Lung (tissue), 12 donors: ENCODE results near the gene MYF5. TPM values are rescaled to one million over a fixed set of nuclear protein-coding genes. Genes with fewer than 3 reads are reported as not detected.

Experiments used
- ATAC-seq: fragments of 200-7000 bp; cut with Tn5 transposase; one replicate; pipeline ENCODE4 v1.9.1; 2020; ENCODE audit warnings: moderate number of reproducible peaks; ENCODE audit not compliant: insufficient read depth, low FRiP score
- DNase-seq, 3 donors: peaks; one replicate each; pipeline ENCODE4 v3.0.0-alpha.2; 2013 to 2017
- H3K27ac ChIP-seq, 2 donors: one replicate each; pipeline ENCODE4 v1.5.1; 2013; ENCODE audit warnings: mild to moderate bottlenecking in 2 of 2, moderate library complexity in 2 of 2, control low read depth in 1 of 2, inconsistent platforms in 1 of 2, low read depth in 1 of 2, low read length in 1 of 2
- H3K27me3 ChIP-seq, 3 donors: one replicate each; pipeline ENCODE4 v1.5.1; 2013; ENCODE audit warnings: low read length in 2 of 3; ENCODE audit not compliant: control insufficient read depth in 3 of 3, insufficient read depth in 3 of 3
- H3K36me3 ChIP-seq, 4 donors: one replicate each; pipeline ENCODE4 v1.5.1; 2013; ENCODE audit warnings: low read length in 4 of 4, mild to moderate bottlenecking in 1 of 4, moderate library complexity in 1 of 4; ENCODE audit not compliant: control insufficient read depth in 4 of 4, insufficient read depth in 4 of 4
- H3K4me1 ChIP-seq, 5 donors: one replicate each; pipeline ENCODE4 v1.5.1; 2013; ENCODE audit warnings: low read length in 5 of 5, mild to moderate bottlenecking in 2 of 5, moderate library complexity in 1 of 5; ENCODE audit not compliant: control insufficient read depth in 5 of 5, insufficient read depth in 5 of 5
- H3K4me3 ChIP-seq: one replicate; pipeline ENCODE4 v1.5.1; 2013; ENCODE audit warnings: mild to moderate bottlenecking, control low read depth, moderate library complexity
- H3K9ac ChIP-seq, 2 donors: one replicate each; pipeline ENCODE4 v1.5.1; 2013; ENCODE audit warnings: low read length in 2 of 2, control low read depth in 1 of 2; ENCODE audit not compliant: insufficient read depth in 1 of 2
- H3K9me3 ChIP-seq, 4 donors: one replicate each; pipeline ENCODE4 v1.5.1; 2013; ENCODE audit warnings: low read length in 3 of 4, mild to moderate bottlenecking in 1 of 4, moderate library complexity in 1 of 4; ENCODE audit not compliant: control insufficient read depth in 4 of 4, insufficient read depth in 3 of 4
- CTCF ChIP-seq: IDR thresholded peaks from 2 replicates; pipeline ENCODE4 v1.5.1; 2012; ENCODE audit warnings: mild to moderate bottlenecking; ENCODE audit errors: control extremely low read depth, extremely low read depth
- WGBS, 2 donors: extraction: QIAGEN DNeasy Blood & Tissue Kit; methylation state at CpG; one replicate each; pipeline ENCODE4 v1.1.7; 2013; 5-methylcytosine and 5-hydroxymethylcytosine counted together
- polyA plus RNA-seq, 2 donors: library from polyadenylated mRNA; stranded (reverse); fragments of 200-250 nt; gene quantifications; one replicate each; pipeline ENCODE4 v1.2.1, GENCODE V29; 2013
- total RNA-seq, 2 donors: library from RNA; depleted of rRNA in 1 of 2; stranded (reverse); fragments of >200 nt in 1 of 2; gene quantifications; one replicate each; pipeline ENCODE4 v1.2.1, GENCODE V29; 2014 to 2021
- donor health status: control.
- donor health status: control.
- donor health status: Bipolar disorder and iron deficiency.
- donor health status: healthy.
- donor health status: DM: yes; HTN: yes; CAD: no.

The MYF5 gene
- total and polyA plus RNA-seq, 4 donors, result not detected

- H3K27ac ChIP-seq, result no peak overlapping the region
- no peak overlapping the region for H3K9ac ChIP-seq
- no peaks in the 10 kb centered on the region for H3K27me3 ChIP-seq
- H3K9me3 ChIP-seq, result no peaks in the 10 kb centered on the region
- H3K4me1 ChIP-seq, result peaks cover 0 to 9% (median 0%) of the 10 kb centered on the region in 5 donors
- H3K4me3 ChIP-seq, result no peak overlapping the region
- ATAC-seq (no peak), DNase-seq (no peak)
- no peaks in the 10 kb centered on the region for H3K36me3 ChIP-seq
- TF ChIP-seq CTCF, result no peak
- 77 to 85% methylated on average over 5 of the region's 5 CpGs for WGBS, 2 donors
These were observed 45.1 kb downstream of the MYF5 start for GRCh38 chr12:80761838-80762237.

- TF ChIP-seq CTCF, result peak; percentile 8
- ATAC-seq, result no peak
- Histone ChIP-seq H3K27me3 (no peaks in the 10 kb centered on the region), H3K36me3 (no peaks in the 10 kb centered on the region), H3K4me3 (no peak overlapping the region), H3K9me3 (no peaks in the 10 kb centered on the region), H3K9ac (peak overlapping the region in 1 of 2 donors; percentile 19), H3K4me1 (peaks cover 0 to 11% (median 0%) of the 10 kb centered on the region in 5 donors), H3K27ac (no peak overlapping the region)
- peak in 2 of 3 donors; percentile 75 to 76 for DNase-seq
- WGBS, 2 donors, result 6 to 10% methylated on average over 4 of the region's 4 CpGs
These were observed 47.2 kb downstream of the MYF5 start for GRCh38 chr12:80763874-80764273.

- Histone ChIP-seq H3K27me3 (no peaks in the 10 kb centered on the region), H3K4me1 (peaks cover 0 to 11% (median 0%) of the 10 kb centered on the region in 5 donors), H3K9ac (no peak overlapping the region), H3K27ac (no peak overlapping the region), H3K9me3 (no peaks in the 10 kb centered on the region), H3K4me3 (no peak overlapping the region), H3K36me3 (no peaks in the 10 kb centered on the region)
- 93 to 100% methylated on average over 1 of the region's 1 CpG for WGBS, 2 donors
- no peak for DNase-seq
- no peak for TF ChIP-seq CTCF
- ATAC-seq, result no peak
These were observed 49.5 kb downstream of the MYF5 start for GRCh38 chr12:80766210-80766609.

DNA sequence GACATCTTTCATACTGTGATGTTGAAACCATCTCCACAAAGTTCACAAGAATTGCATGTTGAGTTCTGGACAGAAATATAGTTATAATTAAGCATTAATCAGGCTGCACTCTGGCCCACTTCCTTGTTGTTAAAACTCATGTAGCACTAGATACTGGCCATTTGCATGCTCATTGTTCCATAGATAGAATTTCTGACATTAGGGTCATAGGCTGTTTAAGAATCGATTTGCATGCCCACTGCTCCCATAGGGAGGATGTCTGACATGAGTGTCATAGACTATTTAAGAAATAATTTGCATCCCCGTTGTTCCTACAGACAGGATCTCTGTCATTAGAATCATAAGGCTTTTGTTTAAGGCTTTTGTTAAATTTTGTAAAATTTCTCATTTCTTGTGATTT is 50.2 kb downstream of the MYF5 start:
- DNase-seq, result peak in 1 of 3 donors; percentile 15
- Histone ChIP-seq H3K9ac (no peak overlapping the region), H3K4me3 (no peak overlapping the region), H3K27ac (no peak overlapping the region), H3K36me3 (no peaks in the 10 kb centered on the region), H3K27me3 (no peaks in the 10 kb centered on the region), H3K9me3 (no peaks in the 10 kb centered on the region), H3K4me1 (peaks cover 0 to 11% (median 0%) of the 10 kb centered on the region in 5 donors)
- TF ChIP-seq CTCF, result no peak
- ATAC-seq, result no peak
- WGBS, 2 donors, result 79 to 86% methylated on average over 2 of the region's 2 CpGs
